Activated CD8-positive, alpha-beta memory T cell treated with anti-CD3 and anti-CD28 coated beads for 36 hours (primary cell): ENCODE measurements around the gene RAB31. TPM values are rescaled to one million over a fixed set of nuclear protein-coding genes. Genes with fewer than 3 reads are reported as not detected.

Source experiments
- CTCF ChIA-PET: fragments of 350-600 bp; sonication (Branson Sonifier 250); formaldehyde crosslinking; loops from one replicate; lab custom pipeline; 2021; ENCODE audit warnings: antibody characterized with exemption; lab: Charles Lee
- POLR2A ChIA-PET: fragments of 350-600 bp; sonication (Branson Sonifier 250); formaldehyde crosslinking; loops from one replicate; lab custom pipeline; 2021; ENCODE audit warnings: antibody characterized with exemption; lab: Charles Lee
- total RNA-seq, 2 experiments: library from RNA; stranded (reverse); gene quantifications; one replicate each; pipeline ENCODE4 v1.2.3, GENCODE V29; 2021

Gene RAB31
- total RNA-seq, 2 experiments from 2014 or later: 0.21 to 0.51 TPM

- CTCF ChIA-PET: no interaction called here
- POLR2A ChIA-PET: no interaction called here
These were observed 64.0 kb downstream of the RAB31 start for GRCh38 chr18:9771977-9772660.

- ChIA-PET POLR2A (no interaction called here), CTCF (no interaction called here)
These were observed 65.0 kb downstream of the RAB31 start for GRCh38 chr18:9772847-9773677.

GRCh38 chr18:9774150-9774549, 66.0 kb downstream of the RAB31 start:
- POLR2A ChIA-PET: no interaction called here
- CTCF ChIA-PET: no interaction called here

GRCh38 chr18:9775178-9775577, 67.1 kb downstream of the RAB31 start:
- CTCF ChIA-PET: no interaction called here

GRCh38 chr18:9779630-9780029, 71.5 kb downstream of the RAB31 start:
- ChIA-PET POLR2A (no interaction called here), CTCF (no interaction called here)

More at GRCh38 chr18:9775178-9775577, 67.1 kb downstream of the RAB31 start:
- POLR2A ChIA-PET: no interaction called here

GRCh38 chr18:9782073-9782857, 74.2 kb downstream of the RAB31 start:
- ChIA-PET POLR2A (no interaction called here), CTCF (no interaction called here)

- ChIA-PET POLR2A (no interaction called here), CTCF (no interaction called here)
These were observed 78.5 kb downstream of the RAB31 start for GRCh38 chr18:9786631-9787030.

GRCh38 chr18:9787036-9787435, 78.9 kb downstream of the RAB31 start:
- CTCF ChIA-PET: no interaction called here
- POLR2A ChIA-PET: no interaction called here

- POLR2A ChIA-PET: no interaction called here
- CTCF ChIA-PET: no interaction called here
These were observed 79.6 kb downstream of the RAB31 start for GRCh38 chr18:9787712-9788111.

- ChIA-PET CTCF (no interaction called here), POLR2A (no interaction called here)
These were observed 80.0 kb downstream of the RAB31 start for GRCh38 chr18:9788140-9788539.

GRCh38 chr18:9788860-9789259, 80.8 kb downstream of the RAB31 start:
- ChIA-PET CTCF (no interaction called here), POLR2A (no interaction called here)

GRCh38 chr18:9790261-9790660, 82.2 kb downstream of the RAB31 start:
- CTCF ChIA-PET: no interaction called here
- POLR2A ChIA-PET: no interaction called here

GRCh38 chr18:9791991-9792390, 83.9 kb downstream of the RAB31 start:
- ChIA-PET CTCF (no interaction called here), POLR2A (no interaction called here)

GRCh38 chr18:9792565-9793245, 84.6 kb downstream of the RAB31 start:
- ChIA-PET POLR2A (no interaction called here), CTCF (no interaction called here)

- POLR2A ChIA-PET: no interaction called here
- CTCF ChIA-PET: no interaction called here
These were observed 87.9 kb downstream of the RAB31 start for GRCh38 chr18:9796011-9796410.

- CTCF ChIA-PET: no interaction called here
- POLR2A ChIA-PET: no interaction called here
These were observed 88.9 kb downstream of the RAB31 start for GRCh38 chr18:9796935-9797549.

- ChIA-PET POLR2A (no interaction called here), CTCF (no interaction called here)
These were observed 94.3 kb downstream of the RAB31 start for GRCh38 chr18:9802175-9803062.

GRCh38 chr18:9803063-9803697, 95.1 kb downstream of the RAB31 start:
- POLR2A ChIA-PET: no interaction called here
- CTCF ChIA-PET: no interaction called here
